PFSK-1 (cell line): ENCODE measurements around the gene DNAH1.

ENCODE experiments used
- FOXP2 ChIP-seq: optimal IDR thresholded peaks from 2 replicates; pipeline ENCODE3; 2011; ENCODE audit warnings: borderline replicate concordance, control low read depth, inconsistent platforms; ENCODE audit not compliant: insufficient read depth; ENCODE audit errors: extremely low read length, extremely low read depth
- POLR2AphosphoS5 ChIP-seq: IDR thresholded peaks from 2 replicates; pipeline ENCODE4 v1.6.1; 2012; ENCODE audit warnings: low read depth, mild to moderate bottlenecking, control low read depth, low read length, moderate library complexity
- SIN3A ChIP-seq: IDR thresholded peaks from 2 replicates; pipeline ENCODE4 v1.6.1; 2012; ENCODE audit warnings: mild to moderate bottlenecking, low read length, moderate library complexity, borderline replicate concordance; ENCODE audit not compliant: insufficient read depth
- TAF1 ChIP-seq: IDR thresholded peaks from 2 replicates; pipeline ENCODE4 v1.6.1; 2012; ENCODE audit warnings: low read length, control low read depth, borderline replicate concordance; ENCODE audit not compliant: insufficient read depth
- TF ChIP-seq, protein P1 (sequence below), 2 experiments: IDR thresholded peaks; 2 replicates each; pipeline versions ENCODE4 v1.6.1 to v1.8.0; 2011 to 2012; ENCODE audit warnings: low read depth in 2 of 2, low read length in 2 of 2, control low read depth in 1 of 2, inconsistent platforms in 1 of 2, mild to moderate bottlenecking in 1 of 2, moderate library complexity in 1 of 2; ENCODE audit not compliant: insufficient read depth in 1 of 2

DNAH1 gene

DNA sequence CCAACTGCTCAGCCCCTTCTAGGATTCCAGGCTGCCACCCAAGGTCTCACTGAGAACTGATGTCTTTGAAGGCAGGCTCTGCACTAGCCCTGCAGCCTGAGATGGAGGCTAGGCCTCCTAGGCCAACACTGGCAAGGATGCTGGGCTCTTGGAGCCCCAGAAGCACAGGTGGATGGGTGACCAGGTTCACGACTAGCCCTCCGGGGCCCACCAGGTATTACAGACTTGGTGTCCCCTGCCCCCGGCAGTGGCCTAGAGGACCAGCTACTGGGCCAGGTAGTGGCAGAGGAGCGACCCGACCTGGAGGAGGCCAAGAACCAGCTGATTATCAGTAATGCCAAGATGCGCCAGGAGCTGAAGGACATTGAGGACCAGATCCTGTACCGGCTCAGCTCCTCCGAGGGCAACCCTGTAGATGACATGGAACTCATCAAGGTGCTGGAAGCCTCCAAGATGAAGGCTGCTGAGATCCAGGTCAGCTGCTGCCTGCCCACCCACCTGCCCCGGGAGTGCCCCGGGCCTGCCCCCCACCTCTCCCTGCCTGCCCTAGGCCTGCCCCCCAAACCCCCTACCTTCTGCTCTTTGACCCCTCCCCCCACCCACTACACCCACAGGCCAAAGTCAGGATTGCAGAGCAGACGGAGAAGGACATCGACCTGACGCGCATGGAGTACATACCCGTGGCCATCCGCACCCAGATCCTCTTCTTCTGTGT lies 76.3 kb downstream of the DNAH1 start:
- no peak for TF ChIP-seq TAF1
- TF ChIP-seq, protein P1, sequence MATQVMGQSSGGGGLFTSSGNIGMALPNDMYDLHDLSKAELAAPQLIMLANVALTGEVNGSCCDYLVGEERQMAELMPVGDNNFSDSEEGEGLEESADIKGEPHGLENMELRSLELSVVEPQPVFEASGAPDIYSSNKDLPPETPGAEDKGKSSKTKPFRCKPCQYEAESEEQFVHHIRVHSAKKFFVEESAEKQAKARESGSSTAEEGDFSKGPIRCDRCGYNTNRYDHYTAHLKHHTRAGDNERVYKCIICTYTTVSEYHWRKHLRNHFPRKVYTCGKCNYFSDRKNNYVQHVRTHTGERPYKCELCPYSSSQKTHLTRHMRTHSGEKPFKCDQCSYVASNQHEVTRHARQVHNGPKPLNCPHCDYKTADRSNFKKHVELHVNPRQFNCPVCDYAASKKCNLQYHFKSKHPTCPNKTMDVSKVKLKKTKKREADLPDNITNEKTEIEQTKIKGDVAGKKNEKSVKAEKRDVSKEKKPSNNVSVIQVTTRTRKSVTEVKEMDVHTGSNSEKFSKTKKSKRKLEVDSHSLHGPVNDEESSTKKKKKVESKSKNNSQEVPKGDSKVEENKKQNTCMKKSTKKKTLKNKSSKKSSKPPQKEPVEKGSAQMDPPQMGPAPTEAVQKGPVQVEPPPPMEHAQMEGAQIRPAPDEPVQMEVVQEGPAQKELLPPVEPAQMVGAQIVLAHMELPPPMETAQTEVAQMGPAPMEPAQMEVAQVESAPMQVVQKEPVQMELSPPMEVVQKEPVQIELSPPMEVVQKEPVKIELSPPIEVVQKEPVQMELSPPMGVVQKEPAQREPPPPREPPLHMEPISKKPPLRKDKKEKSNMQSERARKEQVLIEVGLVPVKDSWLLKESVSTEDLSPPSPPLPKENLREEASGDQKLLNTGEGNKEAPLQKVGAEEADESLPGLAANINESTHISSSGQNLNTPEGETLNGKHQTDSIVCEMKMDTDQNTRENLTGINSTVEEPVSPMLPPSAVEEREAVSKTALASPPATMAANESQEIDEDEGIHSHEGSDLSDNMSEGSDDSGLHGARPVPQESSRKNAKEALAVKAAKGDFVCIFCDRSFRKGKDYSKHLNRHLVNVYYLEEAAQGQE (IDR thresholded peaks at IDR 0.05; ENCODE audit: insufficient read depth in 1 of 2, low read depth in 2 of 2, low read length in 2 of 2), result no peak

DNA sequence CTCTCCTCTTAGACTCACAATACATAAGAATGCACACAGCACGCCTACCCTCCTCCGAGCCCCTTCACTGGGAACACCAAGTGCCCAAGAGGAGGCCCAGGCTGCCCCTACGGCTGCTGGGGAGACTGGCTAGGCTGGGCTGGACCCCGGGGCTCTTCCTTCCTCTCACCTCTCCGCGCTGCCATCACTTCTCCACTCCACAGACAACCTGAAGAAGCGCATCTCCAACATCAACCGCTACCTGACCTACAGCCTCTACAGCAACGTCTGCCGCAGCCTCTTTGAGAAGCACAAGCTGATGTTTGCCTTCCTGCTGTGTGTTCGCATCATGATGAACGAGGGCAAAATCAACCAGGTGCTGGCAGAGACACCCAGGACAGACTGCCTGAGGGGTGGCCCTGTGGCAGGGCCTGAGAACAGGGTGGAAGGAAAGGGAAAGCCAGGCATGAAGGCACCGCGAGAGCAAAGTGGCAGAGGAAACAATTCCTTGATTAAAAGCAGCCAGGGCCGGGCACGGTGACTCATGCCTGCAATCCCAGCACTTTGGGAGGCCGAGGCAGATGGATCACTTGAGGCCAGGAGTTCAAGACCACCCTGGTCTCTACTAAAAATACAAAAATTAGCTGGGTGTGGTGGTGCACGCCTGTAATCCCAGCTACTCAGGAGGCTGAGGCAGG lies 77.2 kb downstream of the DNAH1 start:
- TF ChIP-seq, protein P1 (IDR thresholded peaks at IDR 0.05; ENCODE audit: insufficient read depth in 1 of 2, low read depth in 2 of 2, low read length in 2 of 2), result no peak
- TF ChIP-seq POLR2AphosphoS5, result no peak
- TF ChIP-seq TAF1, result no peak
- no peak for TF ChIP-seq FOXP2
- no peak for TF ChIP-seq SIN3A

DNA sequence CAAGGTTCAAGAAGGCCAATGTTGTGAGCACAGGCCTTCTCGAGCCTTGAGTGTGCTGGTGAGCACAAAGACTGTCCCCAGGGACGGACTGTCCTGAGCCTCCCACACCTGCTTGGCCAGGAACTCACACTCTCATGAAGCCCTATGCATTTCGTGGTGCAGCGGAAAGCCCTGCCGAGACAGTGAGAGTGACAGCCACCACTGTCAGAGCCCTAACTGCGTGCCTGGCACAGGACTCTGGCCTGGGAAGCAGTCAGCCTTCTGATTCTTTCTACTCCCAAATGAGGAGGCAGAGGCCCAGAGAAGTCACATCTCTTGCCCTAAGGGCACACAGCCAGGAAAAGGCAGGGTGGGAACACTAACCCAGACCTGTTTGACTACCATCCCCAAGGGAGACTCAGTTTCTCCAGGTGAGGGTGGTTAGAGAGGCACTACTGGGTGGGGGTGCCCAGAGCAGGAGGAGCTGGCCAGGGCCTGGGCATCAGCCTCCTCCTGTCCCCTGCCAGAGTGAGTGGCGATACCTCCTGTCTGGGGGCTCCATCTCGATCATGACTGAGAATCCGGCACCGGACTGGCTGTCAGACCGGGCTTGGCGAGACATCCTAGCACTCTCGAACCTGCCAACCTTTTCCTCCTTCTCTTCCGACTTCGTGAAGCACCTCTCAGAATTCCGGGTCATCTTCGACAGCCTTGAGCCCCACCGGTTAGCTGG lies 78.0 kb downstream of the DNAH1 start:
- TF ChIP-seq, protein P1 (IDR thresholded peaks at IDR 0.05; ENCODE audit: insufficient read depth in 1 of 2, low read depth in 2 of 2, low read length in 2 of 2), result no peak

DNA sequence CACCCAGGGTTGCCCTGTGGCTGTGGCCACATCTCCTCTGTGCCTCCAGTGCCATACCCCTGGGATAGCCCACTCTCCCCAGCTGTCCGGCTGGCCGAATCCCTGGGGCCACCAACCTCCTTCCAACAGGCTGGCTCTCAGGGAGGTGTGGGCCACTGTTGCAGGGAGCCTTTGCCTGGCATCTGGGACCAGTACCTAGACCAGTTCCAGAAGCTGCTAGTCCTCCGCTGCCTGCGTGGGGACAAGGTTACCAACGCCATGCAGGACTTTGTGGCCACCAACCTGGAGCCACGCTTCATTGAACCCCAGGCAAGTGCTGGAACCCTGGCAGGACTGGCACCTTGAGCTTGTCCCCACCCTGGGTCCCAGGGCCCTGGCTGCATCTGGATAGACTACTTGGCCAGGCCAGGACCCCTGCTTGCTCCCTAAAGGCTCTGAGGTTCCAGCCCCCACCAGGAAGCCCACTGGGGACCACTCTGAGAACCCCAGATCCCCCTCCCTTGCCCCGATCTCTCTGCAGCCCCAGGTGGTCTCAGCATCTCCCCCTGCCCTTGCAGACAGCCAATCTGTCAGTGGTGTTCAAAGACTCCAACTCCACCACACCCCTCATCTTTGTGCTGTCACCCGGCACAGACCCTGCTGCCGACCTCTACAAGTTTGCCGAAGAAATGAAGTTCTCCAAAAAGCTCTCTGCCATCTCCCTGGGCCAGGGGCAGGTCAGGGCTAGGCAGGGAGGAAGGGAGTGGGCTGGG lies 78.8 kb downstream of the DNAH1 start:
- TF ChIP-seq, protein P1 (IDR thresholded peaks at IDR 0.05; ENCODE audit: insufficient read depth in 1 of 2, low read depth in 2 of 2, low read length in 2 of 2), result no peak
- TF ChIP-seq FOXP2 (no peak), SIN3A (no peak)
